HepG2 (cell line): Measurements from ENCODE around the gene DNAL4. TPM values are rescaled to one million over a fixed set of nuclear protein-coding genes. Genes with fewer than 3 reads are reported as not detected.

ENCODE experiments used
- ARID4A ChIP-seq: sonication (generic); formaldehyde crosslinking; IDR thresholded peaks from 2 replicates; pipeline ENCODE4 v1.5.0; 2020; ENCODE audit warnings: mild to moderate bottlenecking, missing genetic modification reagents, borderline replicate concordance
- CENPT ChIP-seq: sonication (generic); formaldehyde crosslinking; IDR thresholded peaks from 2 replicates; pipeline ENCODE4 v1.8.0; 2022; ENCODE audit warnings: low read depth, mild to moderate bottlenecking, moderate library complexity, missing genetic modification reagents
- EED ChIP-seq: sonication (generic); formaldehyde crosslinking; IDR thresholded peaks from 2 replicates; pipeline ENCODE4 v1.5.0; 2020; ENCODE audit warnings: mild to moderate bottlenecking, missing genetic modification reagents
- MED1 ChIP-seq: sonication (generic); formaldehyde crosslinking; IDR thresholded peaks from 2 replicates; pipeline ENCODE4 v1.4.0; 2020; ENCODE audit warnings: missing genetic modification reagents
- MIER2 ChIP-seq: IDR thresholded peaks from 2 replicates; pipeline ENCODE4 v1.6.1; 2016; ENCODE audit warnings: missing biosample characterization, missing genetic modification reagents
- NONO ChIP-seq, 2 experiments: fragments of 450-650 bp in 1 of 2; sonication (generic) in 1 of 2; formaldehyde crosslinking in 1 of 2; IDR thresholded peaks in 1 of 2; conservative IDR thresholded peaks in 1 of 2; 2 replicates each; pipeline versions ENCODE4 v1.6.1 to v1.8.0; 2017 to 2022; ENCODE audit warnings: mild to moderate bottlenecking in 1 of 2, missing genetic modification reagents in 1 of 2, moderate library complexity in 1 of 2
- PHF20 ChIP-seq: sonication (generic); formaldehyde crosslinking; IDR thresholded peaks from 2 replicates; pipeline ENCODE4 v1.5.0; 2020; ENCODE audit warnings: mild to moderate bottlenecking, missing genetic modification reagents
- PITX1 ChIP-seq: sonication (generic); formaldehyde crosslinking; IDR thresholded peaks from 2 replicates; pipeline ENCODE4 v1.5.1; 2020; ENCODE audit warnings: mild to moderate bottlenecking, missing genetic modification reagents
- THAP11 ChIP-seq: IDR thresholded peaks from 2 replicates; pipeline ENCODE4 v1.6.1; 2016; ENCODE audit warnings: missing biosample characterization, missing genetic modification reagents
- ZBTB26 ChIP-seq: IDR thresholded peaks from 2 replicates; pipeline ENCODE4 v1.6.1; 2016; ENCODE audit warnings: missing compliant biosample characterization, missing genetic modification reagents, borderline replicate concordance
- ZFY ChIP-seq: sonication (generic); formaldehyde crosslinking; IDR thresholded peaks from 2 replicates; pipeline ENCODE4 v1.4.0; 2020; ENCODE audit warnings: missing genetic modification reagents
- ZNF883 ChIP-seq: sonication (generic); formaldehyde crosslinking; IDR thresholded peaks from 2 replicates; pipeline ENCODE4 v1.5.1; 2020; ENCODE audit warnings: mild to moderate bottlenecking, missing genetic modification reagents; ENCODE audit errors: not compliant biosample characterization
- polyA plus RNA-seq, 8 experiments: library from polyadenylated mRNA; depleted of rRNA in 3 of 8; stranded (reverse) in 7 of 8; unstranded in 1 of 8; fragments of >200 nt; fragmentation: Illumina TruSeq in 4 of 8; extraction: Trizol in 4 of 8; gene quantifications; 2 replicates each; pipeline versions ENCODE4 v1.2.1 to v1.2.3, GENCODE V29; 2011 to 2016; ENCODE audit warnings: low read depth in 4 of 8, missing spikeins in 1 of 8, mixed read lengths in 1 of 8; ENCODE audit not compliant: insufficient read depth in 1 of 8
- total RNA-seq, 5 experiments: library from RNA; depleted of rRNA; stranded (reverse); fragments of >200 nt; fragmentation: Illumina TruSeq; extraction: Trizol; gene quantifications; 2 replicates each; pipeline ENCODE4 v1.2.3, GENCODE V29; 2016; ENCODE audit warnings: low read depth in 1 of 5
- TF ChIP-seq, protein P1 (sequence below): sonication (generic); formaldehyde crosslinking; IDR thresholded peaks from 2 replicates; pipeline ENCODE4 v1.5.1; 2020; ENCODE audit warnings: mild to moderate bottlenecking, missing genetic modification reagents, moderate library complexity
- TF ChIP-seq, protein P2 (sequence below): sonication (generic); formaldehyde crosslinking; IDR thresholded peaks from 2 replicates; pipeline ENCODE4 v1.5.0; 2020; ENCODE audit warnings: mild to moderate bottlenecking, low read depth, missing genetic modification reagents, borderline replicate concordance

The DNAL4 gene
- total and polyA plus RNA-seq, 2 of the 13 experiments (the other 11 are each of a cell fraction or from before 2014, with no cell fraction given) = 8.0 to 10.7 TPM

DNA sequence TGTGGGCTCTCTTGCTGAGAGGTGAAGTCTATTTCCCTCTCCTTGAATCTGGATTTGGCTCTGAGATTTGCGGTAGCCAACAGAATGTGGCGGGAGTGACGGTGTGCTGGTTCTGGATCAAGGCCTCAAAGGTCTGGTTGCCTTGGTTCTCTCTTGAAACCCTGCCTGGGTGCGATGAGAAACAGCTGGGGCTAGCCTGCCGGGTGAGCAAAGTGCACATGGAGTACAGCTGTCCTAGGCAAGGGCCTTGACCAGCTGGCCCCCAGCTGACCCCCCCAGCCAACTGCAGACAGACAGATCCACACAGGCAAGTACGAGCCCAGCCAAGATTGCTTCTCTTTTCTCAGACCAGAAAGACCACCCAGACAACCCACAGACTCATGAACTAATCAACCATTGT lies 49.0 kb downstream of the DNAL4 start (continued):
- TF ChIP-seq, protein P1, sequence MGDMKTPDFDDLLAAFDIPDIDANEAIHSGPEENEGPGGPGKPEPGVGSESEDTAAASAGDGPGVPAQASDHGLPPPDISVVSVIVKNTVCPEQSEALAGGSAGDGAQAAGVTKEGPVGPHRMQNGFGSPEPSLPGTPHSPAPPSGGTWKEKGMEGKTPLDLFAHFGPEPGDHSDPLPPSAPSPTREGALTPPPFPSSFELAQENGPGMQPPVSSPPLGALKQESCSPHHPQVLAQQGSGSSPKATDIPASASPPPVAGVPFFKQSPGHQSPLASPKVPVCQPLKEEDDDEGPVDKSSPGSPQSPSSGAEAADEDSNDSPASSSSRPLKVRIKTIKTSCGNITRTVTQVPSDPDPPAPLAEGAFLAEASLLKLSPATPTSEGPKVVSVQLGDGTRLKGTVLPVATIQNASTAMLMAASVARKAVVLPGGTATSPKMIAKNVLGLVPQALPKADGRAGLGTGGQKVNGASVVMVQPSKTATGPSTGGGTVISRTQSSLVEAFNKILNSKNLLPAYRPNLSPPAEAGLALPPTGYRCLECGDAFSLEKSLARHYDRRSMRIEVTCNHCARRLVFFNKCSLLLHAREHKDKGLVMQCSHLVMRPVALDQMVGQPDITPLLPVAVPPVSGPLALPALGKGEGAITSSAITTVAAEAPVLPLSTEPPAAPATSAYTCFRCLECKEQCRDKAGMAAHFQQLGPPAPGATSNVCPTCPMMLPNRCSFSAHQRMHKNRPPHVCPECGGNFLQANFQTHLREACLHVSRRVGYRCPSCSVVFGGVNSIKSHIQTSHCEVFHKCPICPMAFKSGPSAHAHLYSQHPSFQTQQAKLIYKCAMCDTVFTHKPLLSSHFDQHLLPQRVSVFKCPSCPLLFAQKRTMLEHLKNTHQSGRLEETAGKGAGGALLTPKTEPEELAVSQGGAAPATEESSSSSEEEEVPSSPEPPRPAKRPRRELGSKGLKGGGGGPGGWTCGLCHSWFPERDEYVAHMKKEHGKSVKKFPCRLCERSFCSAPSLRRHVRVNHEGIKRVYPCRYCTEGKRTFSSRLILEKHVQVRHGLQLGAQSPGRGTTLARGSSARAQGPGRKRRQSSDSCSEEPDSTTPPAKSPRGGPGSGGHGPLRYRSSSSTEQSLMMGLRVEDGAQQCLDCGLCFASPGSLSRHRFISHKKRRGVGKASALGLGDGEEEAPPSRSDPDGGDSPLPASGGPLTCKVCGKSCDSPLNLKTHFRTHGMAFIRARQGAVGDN = peak; percentile 93
- no peak for TF ChIP-seq ZNF883 (CRISPR knock-in tag)
- no peak for TF ChIP-seq CENPT (CRISPR knock-in tag)
- TF ChIP-seq NONO (IDR thresholded peaks at IDR 0.05) = no peak
- 0 out of 2 replicates have a peak, but pooled peaks have one; percentile 30 for TF ChIP-seq NONO (CRISPR knock-in tag; conservative IDR thresholded peaks at IDR 0.05)
- no peak for TF ChIP-seq MIER2 (CRISPR knock-in tag)
- peak; percentile 20; the same call in 1 of the 2 replicates for TF ChIP-seq MED1 (CRISPR knock-in tag)
- peak; percentile 95 for TF ChIP-seq ZBTB26
- TF ChIP-seq THAP11 = no peak
- 0 out of 2 replicates have a peak, but pooled peaks have one; percentile 38 for TF ChIP-seq PHF20 (CRISPR knock-in tag)
- TF ChIP-seq, protein P2, sequence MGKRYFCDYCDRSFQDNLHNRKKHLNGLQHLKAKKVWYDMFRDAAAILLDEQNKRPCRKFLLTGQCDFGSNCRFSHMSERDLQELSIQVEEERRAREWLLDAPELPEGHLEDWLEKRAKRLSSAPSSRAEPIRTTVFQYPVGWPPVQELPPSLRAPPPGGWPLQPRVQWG (CRISPR knock-in tag) = no peak
- TF ChIP-seq ARID4A (CRISPR knock-in tag) = peak; percentile 52; the same call in 1 of the 2 replicates
- 0 out of 2 replicates have a peak, but pooled peaks have one; percentile 38 for TF ChIP-seq PITX1 (CRISPR knock-in tag)
- no peak for TF ChIP-seq EED (CRISPR knock-in tag)
- 0 out of 2 replicates have a peak, but pooled peaks have one; percentile 39 for TF ChIP-seq ZFY (CRISPR knock-in tag)
